Left ventricle myocardium inferior (tissue), 1 donor: ENCODE data around the gene ZNF764. TPM values are rescaled to one million over a fixed set of nuclear protein-coding genes. Genes with fewer than 3 reads are reported as not detected.

ENCODE experiments used
- DNase-seq: peaks from one replicate; pipeline ENCODE4 v3.0.0-alpha.2; 2020
- H3K27ac ChIP-seq: fragments of 200-600 bp; replicated peaks from 2 replicates; pipeline ENCODE4 v1.8.0; 2021
- H3K27me3 ChIP-seq: fragments of 200-600 bp; 2 replicates; pipeline ENCODE4 v1.8.0; 2021; ENCODE audit warnings: low read depth
- H3K36me3 ChIP-seq: fragments of 200-600 bp; 2 replicates; pipeline ENCODE4 v1.8.0; 2021
- H3K4me1 ChIP-seq: fragments of 200-600 bp; 2 replicates; pipeline ENCODE4 v1.8.0; 2021
- H3K4me3 ChIP-seq: fragments of 200-600 bp; 2 replicates; pipeline ENCODE4 v1.8.0; 2021; ENCODE audit warnings: mild to moderate bottlenecking, moderate library complexity
- H3K9me3 ChIP-seq: fragments of 200-600 bp; replicated peaks from 2 replicates; pipeline ENCODE4 v1.8.0; 2021
- CTCF ChIP-seq: fragments of 200-600 bp; IDR thresholded peaks from 2 replicates; pipeline ENCODE4 v1.8.0; 2021; ENCODE audit warnings: antibody characterized with exemption, mild to moderate bottlenecking, borderline replicate concordance
- intact Hi-C: fragments of 100-400 bp; cut with micrococcal nuclease; formaldehyde crosslinking; loops from one replicate; pipeline ENCODE4 v1.11.0; 2022
- total RNA-seq: library from RNA; stranded (reverse); fragmentation: NEBNext Ultra II Directional; extraction: Animal tissue kit (Norgen Biotek cat#: 25700); gene quantifications from one replicate; pipeline ENCODE4 v1.2.1, GENCODE V29; 2021
- donor health status: DM: no; HTN: yes; CAD: no; lungs with severe emphysema.

ZNF764 gene
- total RNA-seq, 1 donor from 2014 or later, result 8.9 TPM

- Histone ChIP-seq H3K27me3 (no peaks in the 10 kb centered on the region), H3K9me3 (no peaks in the 10 kb centered on the region), H3K4me1 (peaks cover 36% of the 10 kb centered on the region), H3K36me3 (peaks cover 10% of the 10 kb centered on the region), H3K27ac (no peak overlapping the region), H3K4me3 (no peak overlapping the region)
- TF ChIP-seq CTCF, result no peak
- intact Hi-C loops, result loop anchor here (10.0 kb wide), 1 partner anchor 77 kb away; the partner anchor contains the start of gene SEPHS2
- DNase-seq, result no peak
Observed at GRCh38 chr16:30521873-30522641, 36.1 kb downstream of the ZNF764 start.

- Histone ChIP-seq H3K27ac (no peak overlapping the region), H3K4me3 (no peak overlapping the region), H3K4me1 (peaks cover 36% of the 10 kb centered on the region), H3K9me3 (no peaks in the 10 kb centered on the region), H3K27me3 (peaks cover 5% of the 10 kb centered on the region), H3K36me3 (peaks cover 10% of the 10 kb centered on the region)
- intact Hi-C loops, result loop anchor here (10.0 kb wide), 1 partner anchor 77 kb away; the partner anchor contains the start of gene SEPHS2
- no peak for TF ChIP-seq CTCF
- no peak for DNase-seq
Observed at GRCh38 chr16:30521476-30521872, 36.7 kb downstream of the ZNF764 start.

DNA sequence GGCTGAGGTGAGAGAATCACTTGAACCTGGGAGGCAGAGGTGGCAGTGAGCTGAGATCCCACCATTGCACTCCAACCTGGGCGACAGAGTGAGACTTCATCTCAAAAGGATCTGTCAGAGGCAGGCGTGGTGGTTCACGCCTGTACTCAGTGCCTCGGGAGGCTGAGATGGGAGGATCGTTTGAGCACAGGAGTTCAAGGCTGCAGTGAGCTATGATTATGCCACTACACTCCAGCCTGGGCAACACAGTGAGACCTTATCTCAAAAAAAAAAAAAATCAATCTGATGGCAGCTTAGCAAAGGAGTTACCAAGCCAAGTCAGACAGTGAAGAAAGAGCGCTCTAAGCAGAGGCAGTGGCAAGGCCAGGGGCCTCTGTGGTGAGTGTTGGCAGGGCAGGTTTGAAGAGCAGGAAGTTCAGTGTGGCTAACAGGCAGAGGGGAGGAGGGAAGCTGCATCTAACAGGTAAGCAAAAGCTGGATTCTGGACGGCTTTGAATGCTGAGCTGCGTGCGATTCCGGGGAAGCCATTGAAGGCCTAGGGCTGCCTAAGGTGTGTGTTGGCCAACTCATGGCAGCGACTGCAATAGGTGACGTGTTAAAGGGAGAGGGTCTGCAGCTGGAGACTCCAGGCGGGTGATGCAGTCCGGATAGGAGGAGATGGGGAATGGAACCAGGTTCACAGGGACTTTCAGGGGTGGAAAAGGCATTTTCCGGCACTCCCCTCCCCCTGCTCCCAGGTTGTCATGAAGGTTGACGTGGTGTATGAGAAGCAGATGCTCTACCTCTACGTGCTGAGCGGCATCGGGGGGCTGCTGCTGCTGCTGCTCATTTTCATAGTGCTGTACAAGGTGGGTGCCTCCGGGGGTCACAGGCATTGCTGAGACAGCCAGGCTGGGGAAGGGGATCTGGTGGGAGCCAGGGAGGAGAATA lies 38.8 kb downstream of the ZNF764 start:
- intact Hi-C loops, result loop anchor here (10.0 kb wide), 1 partner anchor 75 kb away; the partner anchor contains the start of gene SEPHS2
- TF ChIP-seq CTCF, result no peak
- Histone ChIP-seq H3K9me3 (no peaks in the 10 kb centered on the region), H3K4me3 (no peak overlapping the region), H3K4me1 (peaks cover 17% of the 10 kb centered on the region), H3K27me3 (peaks cover 7% of the 10 kb centered on the region), H3K36me3 (peaks cover 2% of the 10 kb centered on the region), H3K27ac (no peak overlapping the region)
- DNase-seq, result no peak

- Histone ChIP-seq H3K4me3 (no peak overlapping the region), H3K4me1 (peaks cover 9% of the 10 kb centered on the region), H3K36me3 (no peaks in the 10 kb centered on the region), H3K27ac (no peak overlapping the region), H3K27me3 (peaks cover 7% of the 10 kb centered on the region), H3K9me3 (no peaks in the 10 kb centered on the region)
- TF ChIP-seq CTCF, result no peak
- intact Hi-C loops, result no loop called here
- DNase-seq, result no peak
Observed at GRCh38 chr16:30518552-30518951, 39.6 kb downstream of the ZNF764 start.

DNA sequence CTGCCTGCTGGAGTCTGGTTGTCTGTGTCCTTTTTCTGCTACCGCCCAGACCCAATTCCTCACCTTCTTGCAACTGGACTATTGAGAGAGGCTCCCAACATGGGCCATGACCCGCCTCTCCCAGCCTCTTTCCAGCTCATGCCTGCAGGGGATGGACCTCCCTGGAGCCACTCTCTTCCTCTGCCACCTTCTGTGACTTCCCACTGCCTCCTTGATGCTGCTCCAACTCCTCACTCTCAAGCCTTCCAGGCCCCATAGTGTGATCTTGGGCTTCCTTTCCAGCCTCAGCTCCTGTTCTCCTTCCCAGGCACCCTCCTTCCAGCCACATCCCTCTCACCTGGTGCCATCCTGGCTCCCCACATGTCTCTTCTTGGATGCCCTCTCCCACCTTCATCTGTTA lies 42.9 kb downstream of the ZNF764 start:
- Histone ChIP-seq H3K4me1 (no peaks in the 10 kb centered on the region), H3K4me3 (no peak overlapping the region), H3K27me3 (peaks cover 7% of the 10 kb centered on the region), H3K27ac (no peak overlapping the region), H3K9me3 (no peaks in the 10 kb centered on the region), H3K36me3 (no peaks in the 10 kb centered on the region)
- TF ChIP-seq CTCF, result no peak
- no peak for DNase-seq
- intact Hi-C loops, result no loop called here
